IMR-90 (cell line): Measurements from ENCODE around the gene IRX3. TPM values are rescaled to one million over a fixed set of nuclear protein-coding genes. Genes with fewer than 3 reads are reported as not detected.

Experiments used
- ATAC-seq: fragments of 200-7000 bp; cut with Tn5 transposase; 2 replicates; pipeline ENCODE4 v1.9.1; 2020; ENCODE audit warnings: low read depth, mild to moderate bottlenecking, moderate library complexity
- BruUV-seq: library from RNA; stranded (reverse); fragments of 400-500 nt; replicated peaks from 2 replicates; lab custom pipeline; 2021; lab: Mats Ljungman, UMichigan
- CTCF ChIA-PET: fragments of 300-600 bp; formaldehyde crosslinking; extraction: SDS; loops from one replicate; lab custom pipeline; 2021; ENCODE audit warnings: antibody characterized with exemption; lab: Yijun Ruan, JAX
- POLR2A ChIA-PET: fragments of 300-600 bp; sonication (Branson Sonifier 250); formaldehyde crosslinking; loops from one replicate; lab custom pipeline; 2022; ENCODE audit warnings: antibody characterized with exemption; ENCODE audit not compliant: unreplicated experiment; lab: Charles Lee
- DNase-seq: peaks from one replicate; pipeline ENCODE4 v3.0.0; 2013
- H2AFZ ChIP-seq: replicated peaks from 2 replicates; pipeline ENCODE3; 2013; ENCODE audit warnings: low read length, mild to moderate bottlenecking; ENCODE audit not compliant: poor library complexity
- H2AK5ac ChIP-seq: 2 replicates; pipeline ENCODE4 v1.6.1; 2013; ENCODE audit warnings: low read depth, low read length, inconsistent platforms
- H2AK9ac ChIP-seq: replicated peaks from 2 replicates; pipeline ENCODE3; 2013; ENCODE audit warnings: mild to moderate bottlenecking, low read depth, low read length, moderate library complexity; ENCODE audit not compliant: poor library complexity
- H2BK120ac ChIP-seq: 2 replicates; pipeline ENCODE4 v1.6.1; 2013; ENCODE audit warnings: low read depth, low read length, inconsistent platforms
- H2BK15ac ChIP-seq: 3 replicates; pipeline ENCODE4 v1.6.1; 2013; ENCODE audit warnings: low read depth, low read length, inconsistent platforms
- H2BK20ac ChIP-seq: 2 replicates; pipeline ENCODE4 v1.6.1; 2013; ENCODE audit warnings: low read depth, mild to moderate bottlenecking, inconsistent platforms, low read length, moderate library complexity
- H2BK5ac ChIP-seq: 2 replicates; pipeline ENCODE4 v1.6.1; 2013; ENCODE audit warnings: mild to moderate bottlenecking, low read depth, low read length, inconsistent platforms; ENCODE audit not compliant: poor library complexity, severe bottlenecking
- H3K14ac ChIP-seq: replicated peaks from 2 replicates; pipeline ENCODE4 v1.6.1; 2013; ENCODE audit warnings: low read depth, low read length, inconsistent platforms
- H3K18ac ChIP-seq: 2 replicates; pipeline ENCODE4 v1.6.1; 2013; ENCODE audit warnings: low read depth, low read length, control low read depth
- H3K23ac ChIP-seq: 2 replicates; pipeline ENCODE4 v1.6.1; 2013; ENCODE audit warnings: low read depth, low read length, inconsistent platforms
- H3K27ac ChIP-seq: 2 replicates; pipeline ENCODE4 v1.5.1; 2013; ENCODE audit warnings: mild to moderate bottlenecking, control low read depth, low read length; ENCODE audit not compliant: insufficient read depth
- H3K27me3 ChIP-seq: 2 replicates; pipeline ENCODE4 v1.6.1; 2013; ENCODE audit warnings: low read length; ENCODE audit not compliant: control insufficient read depth, insufficient read depth
- H3K36me3 ChIP-seq: 2 replicates; pipeline ENCODE4 v1.6.1; 2013; ENCODE audit warnings: low read length, mixed read lengths; ENCODE audit not compliant: control insufficient read depth, insufficient read depth
- H3K4ac ChIP-seq: 2 replicates; pipeline ENCODE4 v1.6.1; 2013; ENCODE audit warnings: low read depth, low read length, inconsistent platforms
- H3K4me1 ChIP-seq: 2 replicates; pipeline ENCODE4 v1.6.1; 2013; ENCODE audit warnings: low read length, mixed read lengths; ENCODE audit not compliant: control insufficient read depth, insufficient read depth
- H3K4me2 ChIP-seq: 2 replicates; pipeline ENCODE4 v1.6.1; 2013; ENCODE audit warnings: low read depth, mild to moderate bottlenecking, control low read depth, low read length, moderate library complexity
- H3K4me3 ChIP-seq: 2 replicates; pipeline ENCODE4 v1.5.1; 2013; ENCODE audit warnings: low read depth, mild to moderate bottlenecking, control low read depth, low read length, moderate library complexity; ENCODE audit not compliant: insufficient read depth
- H3K56ac ChIP-seq: 2 replicates; pipeline ENCODE4 v1.6.1; 2013; ENCODE audit warnings: low read length, inconsistent platforms; ENCODE audit not compliant: insufficient read depth; ENCODE audit errors: extremely low read depth
- H3K79me1 ChIP-seq, 2 experiments: 2 replicates each; pipeline ENCODE4 v1.6.1; 2013; ENCODE audit warnings: low read length in 2 of 2, inconsistent platforms in 1 of 2, low read depth in 1 of 2
- H3K9ac ChIP-seq: 2 replicates; pipeline ENCODE4 v1.6.1; 2013; ENCODE audit warnings: low read depth, low read length, control low read depth
- H3K9me1 ChIP-seq: 2 replicates; pipeline ENCODE4 v1.6.1; 2013; ENCODE audit warnings: low read length, inconsistent platforms; ENCODE audit not compliant: insufficient read depth
- H3K9me3 ChIP-seq: 2 replicates; pipeline ENCODE4 v1.6.1; 2013; ENCODE audit warnings: low read length; ENCODE audit not compliant: control insufficient read depth, insufficient read depth
- H4K20me1 ChIP-seq: 2 replicates; pipeline ENCODE4 v1.6.1; 2013; ENCODE audit warnings: low read length, inconsistent platforms; ENCODE audit not compliant: insufficient read depth
- H4K5ac ChIP-seq: 2 replicates; pipeline ENCODE4 v1.6.1; 2013; ENCODE audit warnings: mild to moderate bottlenecking, low read depth, low read length, control low read depth
- H4K8ac ChIP-seq, 2 experiments: 2 replicates each; pipeline ENCODE4 v1.6.1; 2013; ENCODE audit warnings: low read depth in 2 of 2, low read length in 2 of 2, control low read depth in 1 of 2, inconsistent platforms in 1 of 2
- H4K91ac ChIP-seq: 2 replicates; pipeline ENCODE4 v1.6.1; 2013; ENCODE audit warnings: low read depth, low read length, inconsistent platforms; ENCODE audit not compliant: insufficient read depth
- CHD1 ChIP-seq: IDR thresholded peaks from 2 replicates; pipeline ENCODE4 v1.6.1; 2012; ENCODE audit warnings: low read depth, low read length, improper control_type of control experiment
- MAFK ChIP-seq: IDR thresholded peaks from 2 replicates; pipeline ENCODE4 v1.6.1; 2012; ENCODE audit warnings: low read depth, low read length, improper control_type of control experiment
- MXI1 ChIP-seq: IDR thresholded peaks from 2 replicates; pipeline ENCODE4 v1.6.1; 2012; ENCODE audit warnings: low read depth, mild to moderate bottlenecking, low read length, moderate library complexity, borderline replicate concordance
- NFE2L2 ChIP-seq: fragments of 150-350 bp; IDR thresholded peaks from 2 replicates; pipeline ENCODE4 v1.6.1; 2016; ENCODE audit warnings: low read depth, mild to moderate bottlenecking, low read length
- RAD21 ChIP-seq: IDR thresholded peaks from 2 replicates; pipeline ENCODE4 v1.6.1; 2012; ENCODE audit warnings: low read length, improper control_type of control experiment
- SMC3 ChIP-seq: fragments of 150-350 bp; IDR thresholded peaks from 2 replicates; pipeline ENCODE4 v1.6.1; 2016; ENCODE audit warnings: low read depth, mild to moderate bottlenecking, antibody characterized with exemption, low read length, moderate library complexity
- WGBS, 2 experiments: methylation state at CpG; one replicate each; pipeline versions ENCODE4 v1.1.5 to v1.1.7; 2013; ENCODE audit warnings: missing lambda C conversion rate in 2 of 2; ENCODE audit not compliant: insufficient read length in 1 of 2; ENCODE audit errors: extremely low coverage in 2 of 2; 5-methylcytosine and 5-hydroxymethylcytosine counted together
- dilution Hi-C: fragments of 300-500 bp; cut with HindIII; formaldehyde crosslinking; loops from one replicate; pipeline ENCODE4 v1.14.3; 2018; ENCODE audit warnings: low sequenced_read_pairs; ENCODE audit not compliant: unreplicated experiment
- in situ Hi-C: fragments of 300-500 bp; cut with MboI; formaldehyde crosslinking; loops from 3 replicates; pipeline ENCODE4 v1.14.3; 2019; ENCODE audit warnings: low sequenced_read_pairs, inconsistent platforms, mixed read lengths
- intact Hi-C: fragments of 100-400 bp; cut with micrococcal nuclease; formaldehyde crosslinking; loops from 2 replicates; pipeline ENCODE4 v1.10.0; 2022
- polyA plus RNA-seq, 3 experiments: library from polyadenylated mRNA; depleted of rRNA; stranded (reverse); fragments of >200 nt; gene quantifications; 2 replicates each; pipeline ENCODE4 v1.2.3, GENCODE V29; 2012; ENCODE audit warnings: low replicate concordance in 1 of 3
- total RNA-seq: library from RNA; depleted of rRNA; stranded (reverse); fragments of >200 nt; gene quantifications from 2 replicates; pipeline ENCODE4 v1.2.3, GENCODE V29; 2012
- TF ChIP-seq, protein P1 (sequence below): fragments of 150-350 bp; IDR thresholded peaks from 2 replicates; pipeline ENCODE4 v1.6.1; 2016; ENCODE audit warnings: low read depth, mild to moderate bottlenecking, low read length, moderate library complexity, borderline replicate concordance

IRX3 gene
- total and polyA plus RNA-seq, 2 of the 4 experiments (the other 2 are of a cell fraction): not detected

DNA sequence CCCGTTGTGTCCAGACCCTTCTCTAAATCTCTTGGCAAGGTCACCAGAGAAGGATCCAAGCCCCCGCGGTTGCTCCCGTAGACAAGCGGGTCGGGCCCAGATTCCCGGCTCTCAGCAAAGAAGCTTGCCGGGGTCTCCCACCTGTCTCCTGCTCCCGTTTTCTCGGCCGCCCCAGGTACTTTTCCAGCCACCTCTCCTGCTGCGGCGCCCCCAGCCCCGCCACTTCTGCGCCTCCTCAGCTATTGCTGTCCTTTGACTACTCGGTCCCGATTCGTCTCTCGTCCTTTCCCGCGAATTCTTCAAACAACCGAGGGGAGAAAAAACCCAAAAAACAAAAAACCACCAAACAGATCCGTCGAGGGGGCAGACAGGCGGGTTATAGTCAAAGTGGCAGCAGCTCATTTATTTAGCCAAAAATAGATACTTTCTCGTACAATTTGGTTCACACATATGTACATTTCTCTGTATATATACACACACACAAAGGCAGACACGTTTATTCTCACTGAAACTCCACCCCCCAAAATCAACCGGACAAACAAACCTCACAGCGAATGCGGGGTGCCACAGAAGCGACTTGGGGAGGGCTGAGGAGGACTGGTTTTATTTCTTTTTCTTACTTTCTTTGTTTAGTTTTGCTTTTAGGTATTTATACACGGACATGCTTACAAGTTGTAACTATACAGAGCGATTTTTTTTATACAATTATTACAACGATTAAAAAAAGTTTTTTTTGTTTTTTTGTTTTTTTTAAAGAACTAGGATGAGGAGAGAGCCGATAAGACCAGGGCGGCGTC lies 3.5 kb downstream of the IRX3 start:
- Histone ChIP-seq H2AK5ac (no peak overlapping the region), H3K4me2 (no peak overlapping the region), H4K8ac (no peak overlapping the region), H2AK9ac (no peak overlapping the region), H3K27me3 (peaks cover 88% of the 10 kb centered on the region), H3K79me1 (no peaks in the 10 kb centered on the region), H3K18ac (no peak overlapping the region), H4K20me1 (no peaks in the 10 kb centered on the region), H2BK120ac (no peak overlapping the region), H2BK5ac (no peak overlapping the region), H3K23ac (no peak overlapping the region), H2AFZ (no peak overlapping the region), H3K9me3 (peaks cover 5% of the 10 kb centered on the region; the same call in 1 of the 2 replicates), H4K91ac (no peak overlapping the region), H3K56ac (no peak overlapping the region), H3K27ac (no peak overlapping the region), H3K9me1 (no peaks in the 10 kb centered on the region), H2BK20ac (no peak overlapping the region), H3K4ac (no peak overlapping the region), H3K14ac (no peak overlapping the region), H4K5ac (no peak overlapping the region), H3K4me3 (no peak overlapping the region), H2BK15ac (no peak overlapping the region), H3K4me1 (peaks cover 4% of the 10 kb centered on the region; the same call in 1 of the 2 replicates), H3K36me3 (no peaks in the 10 kb centered on the region), H3K9ac (no peak overlapping the region)
- no peak for ATAC-seq
- no TSS peak for BruUV-seq
- intact Hi-C loops (loop anchor here (5.0 to 10.0 kb wide), 4 partner anchors 338 to 652 kb away; partner anchors contain the start of gene IRX5), in situ Hi-C loops (loop anchor here (10.0 to 25.0 kb wide), 3 partner anchors 521 to 728 kb away; partner anchors contain the start of gene IRX5), dilution Hi-C loops (no loop called here)
- POLR2A ChIA-PET: no interaction called here
- DNase-seq: no peak
- 6% methylated on average over 11 of the region's 37 CpGs; no CpG with 5 or more reads in 1 of the 2 experiments for WGBS, 2 experiments
- TF ChIP-seq, protein P1, sequence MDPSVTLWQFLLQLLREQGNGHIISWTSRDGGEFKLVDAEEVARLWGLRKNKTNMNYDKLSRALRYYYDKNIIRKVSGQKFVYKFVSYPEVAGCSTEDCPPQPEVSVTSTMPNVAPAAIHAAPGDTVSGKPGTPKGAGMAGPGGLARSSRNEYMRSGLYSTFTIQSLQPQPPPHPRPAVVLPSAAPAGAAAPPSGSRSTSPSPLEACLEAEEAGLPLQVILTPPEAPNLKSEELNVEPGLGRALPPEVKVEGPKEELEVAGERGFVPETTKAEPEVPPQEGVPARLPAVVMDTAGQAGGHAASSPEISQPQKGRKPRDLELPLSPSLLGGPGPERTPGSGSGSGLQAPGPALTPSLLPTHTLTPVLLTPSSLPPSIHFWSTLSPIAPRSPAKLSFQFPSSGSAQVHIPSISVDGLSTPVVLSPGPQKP: no peak
- TF ChIP-seq CHD1: no peak
- no peak for TF ChIP-seq MXI1
- TF ChIP-seq MAFK: no peak
- no peak for TF ChIP-seq NFE2L2
- no peak for TF ChIP-seq RAD21
- TF ChIP-seq SMC3: no peak
- CTCF ChIA-PET: interaction anchor here (0.9 kb wide), 1 partner anchor 733 kb away, joined by 3 read pairs; no protein-coding TSS in a partner anchor
